Measurements from ENCODE around the gene GPC4.

- TF ChIP-seq CTCF (IDR thresholded peaks at IDR 0.05) (no peak), POLR2AphosphoS5 (IDR thresholded peaks at IDR 0.05) (no peak)
Measured at GRCh38 chrX:133267621-133268020, 147.7 kb downstream of the GPC4 start.
